Upper lobe of left lung (tissue), 4 donors: ENCODE results near the gene COBL.

ENCODE experiments used
- CTCF ChIP-seq, 6 experiments: fragments of 450-650 bp in 4 of 6; fragments of 200-600 bp in 2 of 6; sonication (generic) in 2 of 6; IDR thresholded peaks; one replicate each; pipeline ENCODE4 v1.5.1; 2016 to 2019; ENCODE audit warnings: antibody characterized with exemption in 6 of 6
- POLR2A ChIP-seq, 4 donors: fragments of 450-650 bp; IDR thresholded peaks; one replicate each; pipeline ENCODE4 v1.5.1; 2016 to 2017; ENCODE audit warnings: antibody characterized with exemption in 4 of 4, mild to moderate bottlenecking in 2 of 4
- POLR2AphosphoS5 ChIP-seq, 2 donors: sonication (generic); formaldehyde crosslinking; IDR thresholded peaks; one replicate each; pipeline ENCODE4 v1.5.1; 2017; ENCODE audit warnings: antibody characterized with exemption in 2 of 2

DNA sequence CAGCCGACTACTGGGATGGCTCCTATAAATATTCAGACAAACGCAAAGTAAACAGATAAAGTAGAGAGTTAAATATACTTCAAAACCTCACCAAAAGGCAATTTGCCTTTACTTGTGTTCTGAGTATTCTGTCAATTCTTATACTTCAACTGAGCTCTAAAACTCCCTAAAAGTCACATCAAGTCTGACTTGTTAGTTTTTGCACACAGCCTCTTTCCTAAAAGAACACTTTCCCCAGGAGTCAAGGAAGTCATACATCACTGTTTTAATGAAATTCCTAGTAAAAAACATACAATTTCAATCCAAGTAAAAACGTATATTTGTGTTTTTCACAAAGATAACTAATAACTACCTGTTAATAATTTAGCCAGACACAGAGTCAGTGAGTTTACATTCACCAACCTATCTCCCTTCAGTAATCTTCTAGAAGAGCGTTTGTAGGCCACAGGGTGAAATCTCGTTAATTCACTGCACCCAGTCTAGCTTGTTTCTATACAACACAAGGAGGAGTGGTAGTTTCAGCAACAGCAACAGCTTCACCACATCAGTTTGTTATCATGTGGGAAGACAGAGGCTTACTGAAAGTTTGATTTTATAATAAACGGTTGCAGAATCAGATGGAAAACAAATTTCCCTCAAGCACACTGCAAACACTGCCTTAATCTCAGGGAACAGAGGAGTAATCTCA, 2.7 kb downstream of the COBL start:
- TF ChIP-seq POLR2AphosphoS5 (IDR thresholded peaks at IDR 0.05) (no peak), CTCF (IDR thresholded peaks at IDR 0.05) (no peak), POLR2A (IDR thresholded peaks at IDR 0.05) (no peak)
